Measurements from ENCODE around the gene TSHZ2.

TSHZ2 gene

GRCh38 chr20:53130795-53131194, 158.6 kb downstream of the TSHZ2 start:
- H3K4me3 ChIP-seq (ENCODE audit: low read depth, low read length, poor library complexity, severe bottlenecking) = no peak overlapping the region
- H2AFZ ChIP-seq (ENCODE audit: low read length) = no peak overlapping the region
- no peak overlapping the region for H3K9ac ChIP-seq (ENCODE audit: low read length)
- no peaks in the 10 kb centered on the region for H3K79me2 ChIP-seq (ENCODE audit: insufficient read depth, low read length)
- no peak overlapping the region for H3K27ac ChIP-seq (ENCODE audit: low read depth, low read length, poor library complexity, severe bottlenecking)
- no peaks in the 10 kb centered on the region for H3K4me1 ChIP-seq (ENCODE audit: insufficient read depth, low read length, severe bottlenecking)
- no peaks in the 10 kb centered on the region for H3K27me3 ChIP-seq (ENCODE audit: insufficient read depth, low read length)
- H3K36me3 ChIP-seq (ENCODE audit: insufficient read depth, low read length) = no peaks in the 10 kb centered on the region
- H4K20me1 ChIP-seq (ENCODE audit: insufficient read depth, low read length) = no peaks in the 10 kb centered on the region
- no peaks in the 10 kb centered on the region for H3K9me2 ChIP-seq (ENCODE audit: low read depth, low read length)
- TF ChIP-seq CTCF (IDR thresholded peaks at IDR 0.05; ENCODE audit: low read length) (no peak), EZH2 (IDR thresholded peaks at IDR 0.05; ENCODE audit: borderline replicate concordance, low read length) (no peak)
- H3K9me3 ChIP-seq (ENCODE audit: low read length) = no peaks in the 10 kb centered on the region
- no peak overlapping the region for H3K4me2 ChIP-seq (ENCODE audit: low read length)
- H3F3A ChIP-seq (ENCODE audit: insufficient read depth, low read length) = no peaks in the 10 kb centered on the region

GRCh38 chr20:53133125-53133524, 161.0 kb downstream of the TSHZ2 start:
- no peaks in the 10 kb centered on the region for H3K9me2 ChIP-seq (ENCODE audit: low read depth, low read length)
- H2AFZ ChIP-seq (ENCODE audit: low read length) = no peak overlapping the region
- no peaks in the 10 kb centered on the region for H3F3A ChIP-seq (ENCODE audit: insufficient read depth, low read length)
- H3K4me2 ChIP-seq (ENCODE audit: low read length) = no peak overlapping the region
- no peak overlapping the region for H3K27ac ChIP-seq (ENCODE audit: low read depth, low read length, poor library complexity, severe bottlenecking)
- no peaks in the 10 kb centered on the region for H3K79me2 ChIP-seq (ENCODE audit: insufficient read depth, low read length)
- H3K9ac ChIP-seq (ENCODE audit: low read length) = no peak overlapping the region
- no peaks in the 10 kb centered on the region for H3K9me3 ChIP-seq (ENCODE audit: low read length)
- no peaks in the 10 kb centered on the region for H3K36me3 ChIP-seq (ENCODE audit: insufficient read depth, low read length)
- H3K27me3 ChIP-seq (ENCODE audit: insufficient read depth, low read length) = no peaks in the 10 kb centered on the region
- no peaks in the 10 kb centered on the region for H4K20me1 ChIP-seq (ENCODE audit: insufficient read depth, low read length)
- no peak for TF ChIP-seq CTCF (IDR thresholded peaks at IDR 0.05; ENCODE audit: low read length)
- no peak for TF ChIP-seq EZH2 (IDR thresholded peaks at IDR 0.05; ENCODE audit: borderline replicate concordance, low read length)
- no peaks in the 10 kb centered on the region for H3K4me1 ChIP-seq (ENCODE audit: insufficient read depth, low read length, severe bottlenecking)
- H3K4me3 ChIP-seq (ENCODE audit: low read depth, low read length, poor library complexity, severe bottlenecking) = no peak overlapping the region

GRCh38 chr20:53133628-53134027, 161.5 kb downstream of the TSHZ2 start:
- H4K20me1 ChIP-seq (ENCODE audit: insufficient read depth, low read length) = no peaks in the 10 kb centered on the region
- H3K27me3 ChIP-seq (ENCODE audit: insufficient read depth, low read length) = no peaks in the 10 kb centered on the region
- H3K9me3 ChIP-seq (ENCODE audit: low read length) = no peaks in the 10 kb centered on the region
- H3K9me2 ChIP-seq (ENCODE audit: low read depth, low read length) = no peaks in the 10 kb centered on the region
- no peak overlapping the region for H3K4me3 ChIP-seq (ENCODE audit: low read depth, low read length, poor library complexity, severe bottlenecking)
- H3K9ac ChIP-seq (ENCODE audit: low read length) = no peak overlapping the region
- peaks cover 3% of the 10 kb centered on the region for H3K4me1 ChIP-seq (ENCODE audit: insufficient read depth, low read length, severe bottlenecking)
- H3F3A ChIP-seq (ENCODE audit: insufficient read depth, low read length) = no peaks in the 10 kb centered on the region
- H3K27ac ChIP-seq (ENCODE audit: low read depth, low read length, poor library complexity, severe bottlenecking) = no peak overlapping the region
- H3K36me3 ChIP-seq (ENCODE audit: insufficient read depth, low read length) = no peaks in the 10 kb centered on the region
- TF ChIP-seq CTCF (IDR thresholded peaks at IDR 0.05; ENCODE audit: low read length) (no peak), EZH2 (IDR thresholded peaks at IDR 0.05; ENCODE audit: borderline replicate concordance, low read length) (no peak)
- H2AFZ ChIP-seq (ENCODE audit: low read length) = no peak overlapping the region
- H3K79me2 ChIP-seq (ENCODE audit: insufficient read depth, low read length) = no peaks in the 10 kb centered on the region
- H3K4me2 ChIP-seq (ENCODE audit: low read length) = no peak overlapping the region

Data from OCI-LY1 (cell line).